K562 (cell line): Measurements from ENCODE around the gene CTXND1. TPM values are rescaled to one million over a fixed set of nuclear protein-coding genes. Genes with fewer than 3 reads are reported as not detected.
"Not testable (repeated sequence)": the region's sequence is repeated elsewhere in the genome, so short reads cannot be mapped to it uniquely, and the experiment has no call there.

Experiments
- FOXM1 ChIP-seq, 2 experiments: fragments of 450-650 bp in 1 of 2; sonication (generic) in 1 of 2; formaldehyde crosslinking in 1 of 2; IDR thresholded peaks; 2 replicates each; pipeline versions ENCODE4 v1.6.1 to v1.9.0; 2017 to 2022; ENCODE audit warnings: low read depth in 2 of 2, mild to moderate bottlenecking in 2 of 2, missing genetic modification reagents in 1 of 2, moderate library complexity in 1 of 2
- NONO ChIP-seq, 2 experiments: fragments of 200-400 bp in 1 of 2; fragments of 450-650 bp in 1 of 2; formaldehyde crosslinking in 1 of 2; IDR thresholded peaks; 2 replicates each; pipeline ENCODE4 v1.6.1; 2017; ENCODE audit warnings: low read depth in 2 of 2, mild to moderate bottlenecking in 2 of 2, moderate library complexity in 2 of 2, low read length in 1 of 2
- NR2C1 ChIP-seq, 2 experiments: fragments of 450-650 bp; IDR thresholded peaks; 2 replicates each; pipeline ENCODE4 v1.6.1; 2017; ENCODE audit warnings: mild to moderate bottlenecking in 2 of 2, antibody characterized with exemption in 1 of 2, inconsistent platforms in 1 of 2, missing compliant biosample characterization in 1 of 2, missing genetic modification characterization in 1 of 2
- PHB2 ChIP-seq: fragments of 450-650 bp; IDR thresholded peaks from 2 replicates; pipeline ENCODE4 v1.6.1; 2017; ENCODE audit warnings: low read depth
- POLR2A ChIP-seq: fragments of 450-650 bp; conservative IDR thresholded peaks from 2 replicates; pipeline ENCODE4 v1.6.1; 2016
- TARDBP ChIP-seq: fragments of 450-650 bp; IDR thresholded peaks from 2 replicates; pipeline ENCODE4 v1.6.1; 2016
- ZNF263 ChIP-seq: sonication (generic); formaldehyde crosslinking; IDR thresholded peaks from 2 replicates; pipeline ENCODE4 v1.8.0; 2022; ENCODE audit warnings: mild to moderate bottlenecking, missing genetic modification reagents, borderline replicate concordance
- polyA plus RNA-seq, 8 experiments: library from polyadenylated mRNA; depleted of rRNA in 4 of 8; stranded (reverse) in 5 of 8; unstranded in 3 of 8; fragments of >200 nt; fragmentation: Nextera tagmentation in 2 of 8; fragmentation: Illumina TruSeq in 1 of 8; extraction: Ambion mirVana in 2 of 8; extraction: Trizol in 1 of 8; gene quantifications; 2 replicates each; pipeline versions ENCODE4 v1.2.1 to v1.2.3, GENCODE V29; 2011 to 2014; ENCODE audit warnings: inconsistent platforms in 1 of 8, missing spikeins in 1 of 8
- total RNA-seq, 7 experiments: library from RNA; depleted of rRNA in 6 of 7; stranded (reverse); fragments of >200 nt in 6 of 7; fragmentation: Illumina TruSeq in 2 of 7; extraction: Trizol in 2 of 7; gene quantifications; 2 replicates each; pipeline versions ENCODE4 v1.2.1 to v1.2.3, GENCODE V29; 2011 to 2021; ENCODE audit warnings: low replicate concordance in 1 of 7
- TF ChIP-seq, protein P1 (sequence below): fragments of 450-650 bp; IDR thresholded peaks from 2 replicates; pipeline ENCODE4 v1.6.1; 2016; ENCODE audit warnings: mild to moderate bottlenecking, moderate library complexity
- TF ChIP-seq, protein P2 (sequence below): IDR thresholded peaks from 2 replicates; pipeline ENCODE4 v1.6.1; 2012; ENCODE audit warnings: low read depth, low read length, improper control_type of control experiment, borderline replicate concordance
- TF ChIP-seq, protein P3 (sequence below): sonication (generic); formaldehyde crosslinking; IDR thresholded peaks from 2 replicates; pipeline ENCODE4 v1.8.0; 2022; ENCODE audit warnings: missing genetic modification reagents, mild to moderate bottlenecking, moderate library complexity, borderline replicate concordance

The CTXND1 gene
- total and polyA plus RNA-seq, 9 of the 15 experiments (the other 6 are each of a cell fraction or from before 2014, with no cell fraction given), result 0.04 TPM; not detected in 7

DNA sequence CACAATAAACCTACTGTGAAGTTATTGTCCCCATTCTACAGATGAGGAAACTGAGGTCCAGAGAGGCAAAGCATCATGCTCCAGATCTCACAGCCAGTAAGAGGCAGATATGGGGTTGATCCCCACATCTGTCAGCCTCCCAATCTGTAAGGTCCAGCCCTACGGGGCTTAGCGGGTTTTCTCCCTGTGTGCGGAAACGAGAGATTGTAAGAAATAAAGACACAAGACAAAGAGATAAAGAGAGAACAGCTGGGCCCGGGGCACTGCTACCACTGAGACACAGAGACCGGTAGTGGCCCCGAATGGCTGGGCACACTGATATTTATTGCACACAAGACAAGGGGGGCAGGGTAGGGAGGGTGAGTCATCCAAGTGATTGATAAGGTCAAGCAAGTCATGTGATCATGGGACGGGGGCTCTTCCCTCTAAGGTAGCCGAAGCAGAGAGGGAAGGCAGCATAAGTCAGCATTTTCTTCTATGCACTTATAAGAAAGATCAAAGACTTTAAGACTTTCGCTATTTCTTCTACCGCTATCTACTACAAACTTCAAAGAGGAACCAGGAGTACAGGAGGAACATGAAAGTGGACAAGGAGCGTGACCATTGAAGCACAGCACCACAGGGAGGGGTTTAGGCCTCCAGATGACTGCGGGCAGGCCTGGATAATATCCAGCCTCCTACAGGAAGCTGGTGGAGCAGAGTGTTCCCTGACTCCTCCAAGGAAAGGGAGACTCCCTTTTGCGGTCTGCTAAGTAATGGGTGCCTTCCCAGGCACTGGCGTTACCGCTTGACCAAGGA is 96.4 kb downstream of the CTXND1 start (continued):
- TF ChIP-seq, protein P1, sequence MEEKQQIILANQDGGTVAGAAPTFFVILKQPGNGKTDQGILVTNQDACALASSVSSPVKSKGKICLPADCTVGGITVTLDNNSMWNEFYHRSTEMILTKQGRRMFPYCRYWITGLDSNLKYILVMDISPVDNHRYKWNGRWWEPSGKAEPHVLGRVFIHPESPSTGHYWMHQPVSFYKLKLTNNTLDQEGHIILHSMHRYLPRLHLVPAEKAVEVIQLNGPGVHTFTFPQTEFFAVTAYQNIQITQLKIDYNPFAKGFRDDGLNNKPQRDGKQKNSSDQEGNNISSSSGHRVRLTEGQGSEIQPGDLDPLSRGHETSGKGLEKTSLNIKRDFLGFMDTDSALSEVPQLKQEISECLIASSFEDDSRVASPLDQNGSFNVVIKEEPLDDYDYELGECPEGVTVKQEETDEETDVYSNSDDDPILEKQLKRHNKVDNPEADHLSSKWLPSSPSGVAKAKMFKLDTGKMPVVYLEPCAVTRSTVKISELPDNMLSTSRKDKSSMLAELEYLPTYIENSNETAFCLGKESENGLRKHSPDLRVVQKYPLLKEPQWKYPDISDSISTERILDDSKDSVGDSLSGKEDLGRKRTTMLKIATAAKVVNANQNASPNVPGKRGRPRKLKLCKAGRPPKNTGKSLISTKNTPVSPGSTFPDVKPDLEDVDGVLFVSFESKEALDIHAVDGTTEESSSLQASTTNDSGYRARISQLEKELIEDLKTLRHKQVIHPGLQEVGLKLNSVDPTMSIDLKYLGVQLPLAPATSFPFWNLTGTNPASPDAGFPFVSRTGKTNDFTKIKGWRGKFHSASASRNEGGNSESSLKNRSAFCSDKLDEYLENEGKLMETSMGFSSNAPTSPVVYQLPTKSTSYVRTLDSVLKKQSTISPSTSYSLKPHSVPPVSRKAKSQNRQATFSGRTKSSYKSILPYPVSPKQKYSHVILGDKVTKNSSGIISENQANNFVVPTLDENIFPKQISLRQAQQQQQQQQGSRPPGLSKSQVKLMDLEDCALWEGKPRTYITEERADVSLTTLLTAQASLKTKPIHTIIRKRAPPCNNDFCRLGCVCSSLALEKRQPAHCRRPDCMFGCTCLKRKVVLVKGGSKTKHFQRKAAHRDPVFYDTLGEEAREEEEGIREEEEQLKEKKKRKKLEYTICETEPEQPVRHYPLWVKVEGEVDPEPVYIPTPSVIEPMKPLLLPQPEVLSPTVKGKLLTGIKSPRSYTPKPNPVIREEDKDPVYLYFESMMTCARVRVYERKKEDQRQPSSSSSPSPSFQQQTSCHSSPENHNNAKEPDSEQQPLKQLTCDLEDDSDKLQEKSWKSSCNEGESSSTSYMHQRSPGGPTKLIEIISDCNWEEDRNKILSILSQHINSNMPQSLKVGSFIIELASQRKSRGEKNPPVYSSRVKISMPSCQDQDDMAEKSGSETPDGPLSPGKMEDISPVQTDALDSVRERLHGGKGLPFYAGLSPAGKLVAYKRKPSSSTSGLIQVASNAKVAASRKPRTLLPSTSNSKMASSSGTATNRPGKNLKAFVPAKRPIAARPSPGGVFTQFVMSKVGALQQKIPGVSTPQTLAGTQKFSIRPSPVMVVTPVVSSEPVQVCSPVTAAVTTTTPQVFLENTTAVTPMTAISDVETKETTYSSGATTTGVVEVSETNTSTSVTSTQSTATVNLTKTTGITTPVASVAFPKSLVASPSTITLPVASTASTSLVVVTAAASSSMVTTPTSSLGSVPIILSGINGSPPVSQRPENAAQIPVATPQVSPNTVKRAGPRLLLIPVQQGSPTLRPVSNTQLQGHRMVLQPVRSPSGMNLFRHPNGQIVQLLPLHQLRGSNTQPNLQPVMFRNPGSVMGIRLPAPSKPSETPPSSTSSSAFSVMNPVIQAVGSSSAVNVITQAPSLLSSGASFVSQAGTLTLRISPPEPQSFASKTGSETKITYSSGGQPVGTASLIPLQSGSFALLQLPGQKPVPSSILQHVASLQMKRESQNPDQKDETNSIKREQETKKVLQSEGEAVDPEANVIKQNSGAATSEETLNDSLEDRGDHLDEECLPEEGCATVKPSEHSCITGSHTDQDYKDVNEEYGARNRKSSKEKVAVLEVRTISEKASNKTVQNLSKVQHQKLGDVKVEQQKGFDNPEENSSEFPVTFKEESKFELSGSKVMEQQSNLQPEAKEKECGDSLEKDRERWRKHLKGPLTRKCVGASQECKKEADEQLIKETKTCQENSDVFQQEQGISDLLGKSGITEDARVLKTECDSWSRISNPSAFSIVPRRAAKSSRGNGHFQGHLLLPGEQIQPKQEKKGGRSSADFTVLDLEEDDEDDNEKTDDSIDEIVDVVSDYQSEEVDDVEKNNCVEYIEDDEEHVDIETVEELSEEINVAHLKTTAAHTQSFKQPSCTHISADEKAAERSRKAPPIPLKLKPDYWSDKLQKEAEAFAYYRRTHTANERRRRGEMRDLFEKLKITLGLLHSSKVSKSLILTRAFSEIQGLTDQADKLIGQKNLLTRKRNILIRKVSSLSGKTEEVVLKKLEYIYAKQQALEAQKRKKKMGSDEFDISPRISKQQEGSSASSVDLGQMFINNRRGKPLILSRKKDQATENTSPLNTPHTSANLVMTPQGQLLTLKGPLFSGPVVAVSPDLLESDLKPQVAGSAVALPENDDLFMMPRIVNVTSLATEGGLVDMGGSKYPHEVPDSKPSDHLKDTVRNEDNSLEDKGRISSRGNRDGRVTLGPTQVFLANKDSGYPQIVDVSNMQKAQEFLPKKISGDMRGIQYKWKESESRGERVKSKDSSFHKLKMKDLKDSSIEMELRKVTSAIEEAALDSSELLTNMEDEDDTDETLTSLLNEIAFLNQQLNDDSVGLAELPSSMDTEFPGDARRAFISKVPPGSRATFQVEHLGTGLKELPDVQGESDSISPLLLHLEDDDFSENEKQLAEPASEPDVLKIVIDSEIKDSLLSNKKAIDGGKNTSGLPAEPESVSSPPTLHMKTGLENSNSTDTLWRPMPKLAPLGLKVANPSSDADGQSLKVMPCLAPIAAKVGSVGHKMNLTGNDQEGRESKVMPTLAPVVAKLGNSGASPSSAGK, result peak; percentile 50; the same call in 1 of the 2 replicates
- TF ChIP-seq, protein P2, sequence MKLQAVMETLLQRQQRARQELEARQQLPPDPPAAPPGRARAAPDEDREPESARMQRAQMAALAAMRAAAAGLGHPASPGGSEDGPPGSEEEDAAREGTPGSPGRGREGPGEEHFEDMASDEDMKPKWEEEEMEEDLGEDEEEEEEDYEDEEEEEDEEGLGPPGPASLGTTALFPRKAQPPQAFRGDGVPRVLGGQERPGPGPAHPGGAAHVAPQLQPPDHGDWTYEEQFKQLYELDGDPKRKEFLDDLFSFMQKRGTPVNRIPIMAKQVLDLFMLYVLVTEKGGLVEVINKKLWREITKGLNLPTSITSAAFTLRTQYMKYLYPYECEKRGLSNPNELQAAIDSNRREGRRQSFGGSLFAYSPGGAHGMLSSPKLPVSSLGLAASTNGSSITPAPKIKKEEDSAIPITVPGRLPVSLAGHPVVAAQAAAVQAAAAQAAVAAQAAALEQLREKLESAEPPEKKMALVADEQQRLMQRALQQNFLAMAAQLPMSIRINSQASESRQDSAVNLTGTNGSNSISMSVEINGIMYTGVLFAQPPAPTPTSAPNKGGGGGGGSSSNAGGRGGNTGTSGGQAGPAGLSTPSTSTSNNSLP, result peak; percentile 59; the same call in 1 of the 2 replicates
- TF ChIP-seq ZNF263 (peak; percentile 73; the same call in 1 of the 2 replicates), PHB2 (peak; percentile 45; the same call in 1 of the 2 replicates), FOXM1 (IDR thresholded peaks at IDR 0.05; ENCODE audit: low read depth) (peak; percentile 77), NONO (IDR thresholded peaks at IDR 0.05; ENCODE audit: low read depth in 2 of 2, low read length in 1 of 2) (0 out of 4 replicates have a peak, but pooled peaks of 1 of the 2 experiments have one; percentile 12), NR2C1 (IDR thresholded peaks at IDR 0.05) (peak; percentile 74), NR2C1 (tag; IDR thresholded peaks at IDR 0.05) (peak; percentile 55; the same call in 1 of the 2 replicates), POLR2A (peak; percentile 61), TARDBP (peak; percentile 25; the same call in 1 of the 2 replicates)
- not testable (repeated sequence) for TF ChIP-seq FOXM1 (CRISPR knock-in tag; IDR thresholded peaks at IDR 0.05; ENCODE audit: low read depth)
- TF ChIP-seq, protein P3, sequence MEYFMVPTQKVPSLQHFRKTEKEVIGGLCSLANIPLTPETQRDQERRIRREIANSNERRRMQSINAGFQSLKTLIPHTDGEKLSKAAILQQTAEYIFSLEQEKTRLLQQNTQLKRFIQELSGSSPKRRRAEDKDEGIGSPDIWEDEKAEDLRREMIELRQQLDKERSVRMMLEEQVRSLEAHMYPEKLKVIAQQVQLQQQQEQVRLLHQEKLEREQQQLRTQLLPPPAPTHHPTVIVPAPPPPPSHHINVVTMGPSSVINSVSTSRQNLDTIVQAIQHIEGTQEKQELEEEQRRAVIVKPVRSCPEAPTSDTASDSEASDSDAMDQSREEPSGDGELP, result peak; percentile 95
